ENCODE data around the gene YIPF3.
"Not testable (repeated sequence)": the region's sequence is repeated elsewhere in the genome, so short reads cannot be mapped to it uniquely, and the experiment has no call there.

The YIPF3 gene

DNA sequence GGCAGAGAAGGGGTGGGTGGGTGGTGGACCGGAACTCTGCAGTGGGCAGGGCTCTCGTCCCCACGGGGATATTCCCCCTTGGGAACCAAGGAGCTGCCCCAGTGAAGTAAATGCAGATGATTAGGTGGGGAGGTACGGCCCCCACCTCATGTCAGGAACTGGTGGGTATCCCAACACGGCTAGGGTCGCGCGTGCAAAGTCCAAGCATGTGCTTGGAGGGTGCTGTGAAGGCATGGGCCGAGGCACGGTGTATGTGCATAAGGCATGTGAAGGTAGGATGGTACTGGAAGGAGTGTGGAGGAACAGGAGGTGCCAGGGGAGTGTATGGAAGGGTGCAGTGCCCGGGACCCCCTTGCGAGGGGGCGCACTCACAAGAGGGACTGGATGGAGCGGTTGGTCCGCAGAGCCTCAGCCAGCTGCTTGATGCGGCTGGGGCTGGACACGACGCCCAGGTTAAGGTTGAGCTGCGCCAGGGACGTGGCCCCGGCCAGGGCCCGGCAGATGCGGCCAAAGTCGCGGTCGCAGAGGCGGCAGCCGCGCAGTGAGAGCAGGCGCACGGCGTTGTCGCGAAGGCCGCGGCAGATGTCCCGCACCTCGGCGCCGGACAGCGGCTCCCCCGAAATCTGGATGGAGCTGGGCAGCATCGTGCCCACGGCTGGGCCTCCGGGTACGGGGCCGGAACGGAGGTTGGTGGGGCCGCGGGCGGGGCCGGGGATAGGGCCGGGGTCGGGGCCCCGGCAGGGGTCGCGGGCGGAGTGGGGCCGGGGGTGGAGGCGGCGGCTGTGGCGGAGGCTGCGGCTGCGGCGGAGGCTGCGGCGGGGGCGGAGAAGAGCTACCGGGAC is 7.4 kb downstream of the YIPF3 start:
- no peak for DNase-seq

- DNase-seq = no peak
These were observed 8.1 kb downstream of the YIPF3 start for GRCh38 chr6:43508481-43509141.

GRCh38 chr6:43506667-43507471 is 9.9 kb downstream of the YIPF3 start:
- peak; percentile 87 for DNase-seq

- no peak for DNase-seq
These were observed 10.6 kb downstream of the YIPF3 start for GRCh38 chr6:43506171-43506570.

GRCh38 chr6:43505718-43506117 is 11.0 kb downstream of the YIPF3 start:
- DNase-seq = no peak

DNA sequence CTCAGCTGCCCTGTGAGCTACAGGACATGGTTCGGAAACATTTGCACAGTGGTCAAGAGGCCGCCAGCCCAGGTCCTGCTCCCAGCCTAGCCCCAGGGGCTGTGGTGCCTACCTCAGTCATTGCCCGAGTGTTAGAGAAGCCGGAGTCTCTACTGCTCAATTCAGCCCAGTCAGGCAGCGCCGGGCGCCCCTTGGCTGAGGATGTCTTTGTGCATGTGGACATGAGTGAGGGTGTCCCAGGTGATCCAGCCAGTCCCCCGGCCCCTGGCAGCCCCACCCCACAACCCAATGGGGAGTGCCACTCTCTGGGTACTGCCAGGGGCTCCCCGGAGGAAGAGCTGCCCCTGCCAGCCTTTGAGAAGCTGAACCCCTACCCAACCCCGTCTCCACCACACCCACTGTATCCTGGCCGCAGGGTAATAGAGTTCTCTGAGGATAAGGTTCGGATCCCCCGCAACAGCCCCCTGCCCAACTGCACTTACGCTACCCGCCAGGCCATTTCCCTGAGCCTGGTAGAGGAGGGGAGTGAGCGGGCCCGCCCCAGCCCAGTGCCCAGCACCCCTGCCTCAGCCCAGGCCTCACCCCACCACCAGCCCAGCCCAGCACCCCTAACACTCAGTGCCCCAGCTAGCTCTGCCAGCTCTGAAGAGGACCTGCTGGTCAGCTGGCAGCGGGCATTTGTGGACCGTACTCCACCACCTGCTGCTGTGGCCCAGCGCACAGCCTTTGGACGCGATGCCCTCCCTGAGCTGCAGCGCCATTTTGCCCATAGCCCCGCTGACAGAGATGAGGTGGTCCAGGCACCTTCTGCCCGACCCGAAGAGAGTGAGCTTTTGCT is 11.8 kb downstream of the YIPF3 start:
- DNase-seq = no peak

DNA sequence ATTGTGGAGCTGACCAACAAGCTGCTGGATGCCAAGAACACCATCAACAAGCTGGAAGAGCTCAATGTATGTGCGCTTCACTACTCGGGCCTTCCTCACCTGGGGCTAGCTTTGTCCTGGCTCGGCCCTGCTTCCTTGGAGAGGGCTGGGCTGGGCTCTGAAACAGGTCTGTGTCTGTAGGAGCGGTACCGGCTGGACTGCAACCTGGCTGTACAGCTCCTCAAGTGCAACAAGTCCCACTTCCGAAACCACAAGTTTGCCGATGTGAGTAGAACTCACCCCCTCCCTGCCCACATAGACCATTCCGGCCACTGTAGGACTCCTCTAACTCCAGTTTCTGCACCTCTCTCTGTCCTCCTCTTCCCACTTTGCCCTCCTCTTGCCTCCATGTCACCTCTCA is 13.3 kb downstream of the YIPF3 start:
- DNase-seq = no peak

DNA sequence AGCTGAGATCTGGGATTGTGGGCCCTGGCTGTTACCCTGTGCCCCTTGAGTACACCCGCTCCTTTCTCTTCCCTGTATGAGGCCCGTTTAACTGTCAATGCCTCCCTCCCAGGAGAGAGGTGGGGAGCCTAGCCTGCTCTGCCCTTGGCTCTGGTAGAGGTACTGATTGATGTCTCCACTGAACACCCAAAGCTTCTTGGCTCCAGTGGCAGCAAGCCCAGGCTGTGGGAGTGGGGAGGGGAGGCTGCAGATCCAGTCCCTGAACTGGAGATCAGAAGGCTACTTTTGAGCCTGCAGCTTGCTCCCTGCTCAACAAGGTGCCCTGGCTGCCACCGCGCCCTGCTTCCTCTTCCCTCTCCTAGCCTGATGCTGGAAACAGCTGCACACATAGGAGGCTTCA is 14.1 kb downstream of the YIPF3 start:
- DNase-seq = no peak

DNA sequence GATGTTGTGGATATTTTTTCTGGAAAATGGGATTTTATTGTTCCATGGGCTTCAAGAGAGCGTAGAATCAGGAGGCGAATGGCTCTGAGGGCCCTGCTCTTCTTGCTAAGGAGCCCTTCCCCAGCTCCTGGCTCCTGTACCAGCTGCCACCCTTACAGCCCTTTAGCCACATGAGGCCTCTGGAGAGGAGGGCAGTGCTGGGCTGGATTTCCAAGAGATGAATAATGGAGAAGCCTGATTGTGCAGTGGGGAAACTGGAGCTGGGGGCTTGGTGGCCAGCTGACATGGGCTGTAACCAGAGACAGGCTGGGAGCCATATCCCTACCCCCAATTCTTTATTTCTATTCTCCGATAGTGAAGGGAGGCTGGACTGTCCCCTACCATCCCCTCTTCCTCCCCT is 15.8 kb downstream of the YIPF3 start:
- DNase-seq = no peak

DNA sequence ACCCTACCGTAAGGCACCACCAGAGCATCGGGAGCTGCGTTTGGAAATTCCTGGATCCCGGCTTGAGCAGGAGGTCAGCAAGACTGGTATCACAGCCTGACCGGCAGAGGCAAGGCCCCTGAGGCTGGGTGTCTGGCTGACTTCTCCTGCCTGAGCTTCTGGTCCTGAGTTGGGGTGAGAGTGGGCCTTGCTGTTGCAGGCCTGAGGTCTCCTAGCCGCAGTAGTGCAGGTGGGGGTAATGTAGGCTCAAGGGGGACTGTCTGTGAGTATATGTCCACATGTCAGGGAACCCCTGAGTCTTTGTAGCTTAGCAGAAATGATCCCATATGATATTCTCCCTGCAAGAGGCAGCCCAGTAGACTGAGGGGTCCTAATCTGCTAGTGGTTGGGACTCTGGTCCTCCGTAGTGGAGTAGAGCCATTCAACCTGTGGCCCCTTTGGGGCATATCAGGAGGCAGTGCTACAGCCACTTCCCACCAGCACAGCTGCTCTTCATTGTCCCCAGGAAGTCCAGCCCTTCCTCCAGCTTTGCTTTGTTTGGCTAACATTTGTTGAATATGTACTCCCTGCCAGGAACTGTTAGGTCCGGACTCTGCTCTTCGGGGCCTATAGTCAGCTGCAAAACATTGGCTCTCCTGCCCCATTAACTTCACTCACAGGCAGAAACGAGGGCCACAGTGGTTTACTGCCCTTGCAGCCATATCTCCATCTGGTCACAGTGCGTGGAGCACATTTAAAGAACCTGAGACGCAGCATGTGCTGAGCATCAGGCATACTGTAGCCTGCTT is 17.5 kb downstream of the YIPF3 start:
- no peak for DNase-seq

- DNase-seq = not testable (repeated sequence)
These were observed 18.4 kb downstream of the YIPF3 start for GRCh38 chr6:43498291-43498690.

DNA sequence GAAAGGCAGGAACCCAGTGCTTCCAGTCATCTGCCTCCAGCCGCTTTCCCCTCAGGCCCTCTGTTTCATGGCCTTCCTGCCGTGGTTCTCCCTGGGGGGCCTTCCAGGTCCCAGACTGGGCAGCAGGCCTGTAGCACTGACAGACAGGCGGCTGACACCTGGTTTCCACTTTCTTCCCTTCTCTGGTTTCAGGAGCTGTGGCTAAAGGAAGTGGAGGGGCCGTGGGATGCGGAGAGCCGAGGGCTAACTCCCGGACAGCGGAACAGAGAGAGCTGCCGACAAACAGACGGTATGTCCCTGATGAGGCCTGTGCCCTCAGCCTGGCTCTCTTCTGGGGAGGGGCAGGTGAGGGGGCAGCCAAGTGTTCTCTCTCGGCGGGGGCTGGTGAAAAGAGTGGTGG is 19.0 kb downstream of the YIPF3 start:
- DNase-seq = no peak

GRCh38 chr6:43497129-43497396 is 19.7 kb downstream of the YIPF3 start:
- no peak for DNase-seq

DNA sequence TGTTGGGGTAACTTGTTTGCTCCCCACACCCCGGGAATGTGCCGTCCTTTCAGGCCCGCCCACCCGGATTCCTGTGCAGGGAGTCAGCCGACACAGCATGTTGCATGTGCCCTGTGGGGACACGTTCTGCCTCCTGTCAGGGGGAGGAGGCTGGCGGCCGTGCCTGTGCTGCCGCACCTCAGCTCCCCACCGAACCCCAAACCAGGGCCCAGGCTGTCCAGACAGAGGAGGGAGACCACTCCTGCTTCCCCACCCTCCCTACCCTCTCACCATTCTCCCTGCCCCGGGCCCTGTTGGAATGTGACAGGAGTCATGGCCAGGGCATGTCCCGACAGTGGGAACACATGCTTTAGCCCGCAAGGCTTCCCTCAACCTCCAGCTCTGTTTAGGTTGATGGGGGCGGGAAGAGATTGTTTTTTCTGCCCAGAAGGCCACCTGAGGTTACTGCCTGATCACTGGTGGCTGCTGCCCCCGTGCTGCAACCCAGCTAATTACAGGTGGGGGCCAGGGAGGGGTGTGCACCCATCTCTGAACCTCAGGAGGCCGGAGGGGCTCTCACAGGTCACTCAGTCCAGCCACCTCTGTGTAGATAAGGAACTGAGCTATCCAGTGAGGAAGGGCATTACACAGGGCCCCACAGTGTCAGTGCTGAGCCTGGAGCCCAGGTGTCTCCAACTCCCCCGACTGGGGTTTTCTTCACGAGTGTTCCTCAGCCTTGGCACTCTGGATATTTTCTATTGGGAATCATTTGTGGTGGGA is 20.2 kb downstream of the YIPF3 start:
- DNase-seq = peak; percentile 20

GRCh38 chr6:43495409-43495941 is 21.3 kb downstream of the YIPF3 start:
- peak; percentile 50 for DNase-seq

GRCh38 chr6:43494766-43495165 is 22.0 kb downstream of the YIPF3 start:
- DNase-seq = no peak

DNA sequence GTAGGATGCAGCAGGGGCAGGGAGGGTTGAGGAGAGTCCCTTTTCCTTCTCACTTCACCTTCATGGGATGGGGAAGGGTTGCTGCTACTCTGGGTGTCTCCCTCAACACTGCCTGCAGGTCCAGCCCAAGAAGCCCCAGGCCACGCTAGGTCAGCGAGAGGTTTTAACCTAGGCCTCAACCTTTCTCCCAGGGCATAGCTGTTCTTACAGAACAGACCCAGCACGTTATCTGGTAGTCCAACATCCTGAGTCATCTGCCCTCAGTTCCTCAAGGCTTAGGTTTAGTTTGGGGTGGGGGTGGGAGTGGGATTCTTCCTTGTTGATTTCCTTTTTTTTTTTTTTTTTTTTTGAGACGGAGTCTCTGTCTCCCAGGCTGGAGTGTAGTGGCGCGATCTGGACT is 22.4 kb downstream of the YIPF3 start:
- no peak for DNase-seq

DNA sequence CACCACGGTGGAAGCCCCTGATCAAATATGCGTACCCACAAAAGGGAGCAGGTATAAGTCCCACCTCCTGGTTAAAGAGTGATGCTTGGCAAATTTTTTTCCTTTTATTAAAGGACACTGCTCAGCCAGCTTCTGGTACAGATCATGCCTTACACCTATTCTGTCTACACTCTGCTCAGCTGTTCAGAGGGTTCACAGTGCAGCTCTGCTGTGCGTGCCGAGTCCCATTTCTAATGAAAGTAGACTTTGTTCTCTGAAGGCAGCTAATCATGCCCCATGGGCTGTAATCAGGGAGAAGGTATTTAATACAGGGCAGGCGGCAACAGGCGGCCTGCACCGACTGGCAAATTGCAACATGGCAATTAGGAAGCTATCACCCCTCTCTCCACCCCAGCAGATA is 22.9 kb downstream of the YIPF3 start:
- no peak for DNase-seq

- DNase-seq = no peak
These were observed 23.5 kb downstream of the YIPF3 start for GRCh38 chr6:43493230-43493629.

DNA sequence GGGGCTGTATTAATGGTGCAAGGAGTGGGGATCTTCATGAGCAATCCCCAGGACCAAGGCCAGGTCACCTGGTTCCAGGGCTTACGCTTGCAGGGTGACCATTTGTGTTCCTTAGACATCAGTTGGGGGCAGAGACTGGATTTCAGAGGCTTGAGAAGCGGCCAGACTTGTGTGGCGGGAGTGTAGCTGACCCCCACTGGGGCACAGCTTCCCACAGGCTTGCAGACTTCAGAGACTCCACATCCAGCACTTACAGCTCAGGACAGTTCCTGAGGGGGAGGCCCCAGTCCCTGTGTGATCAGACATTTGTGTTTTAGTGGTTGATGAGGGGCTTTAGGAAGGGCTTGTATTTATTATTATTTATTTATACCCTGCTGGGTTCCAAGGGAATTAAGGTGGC is 24.1 kb downstream of the YIPF3 start:
- DNase-seq = no peak

All from CD4-positive, alpha-beta T cell treated with Interleukin-17A for 1 hour (primary cell).